ENCODE results near the gene DZIP1L. TPM values are rescaled to one million over a fixed set of nuclear protein-coding genes. Genes with fewer than 3 reads are reported as not detected.
"Not testable (repeated sequence)": the region's sequence is repeated elsewhere in the genome, so short reads cannot be mapped to it uniquely, and the experiment has no call there.

The DZIP1L gene, protein sequence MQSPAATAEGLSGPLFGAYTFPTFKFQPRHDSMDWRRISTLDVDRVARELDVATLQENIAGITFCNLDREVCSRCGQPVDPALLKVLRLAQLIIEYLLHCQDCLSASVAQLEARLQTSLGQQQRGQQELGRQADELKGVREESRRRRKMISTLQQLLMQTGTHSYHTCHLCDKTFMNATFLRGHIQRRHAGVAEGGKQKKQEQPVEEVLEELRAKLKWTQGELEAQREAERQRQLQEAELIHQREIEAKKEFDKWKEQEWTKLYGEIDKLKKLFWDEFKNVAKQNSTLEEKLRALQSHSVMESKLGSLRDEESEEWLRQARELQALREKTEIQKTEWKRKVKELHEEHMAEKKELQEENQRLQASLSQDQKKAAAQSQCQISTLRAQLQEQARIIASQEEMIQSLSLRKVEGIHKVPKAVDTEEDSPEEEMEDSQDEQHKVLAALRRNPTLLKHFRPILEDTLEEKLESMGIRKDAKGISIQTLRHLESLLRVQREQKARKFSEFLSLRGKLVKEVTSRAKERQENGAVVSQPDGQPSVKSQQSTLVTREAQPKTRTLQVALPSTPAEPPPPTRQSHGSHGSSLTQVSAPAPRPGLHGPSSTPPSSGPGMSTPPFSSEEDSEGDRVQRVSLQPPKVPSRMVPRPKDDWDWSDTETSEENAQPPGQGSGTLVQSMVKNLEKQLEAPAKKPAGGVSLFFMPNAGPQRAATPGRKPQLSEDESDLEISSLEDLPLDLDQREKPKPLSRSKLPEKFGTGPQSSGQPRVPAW
- 0.60 and 1.7 TPM in 2 replicates for total RNA-seq

DNA sequence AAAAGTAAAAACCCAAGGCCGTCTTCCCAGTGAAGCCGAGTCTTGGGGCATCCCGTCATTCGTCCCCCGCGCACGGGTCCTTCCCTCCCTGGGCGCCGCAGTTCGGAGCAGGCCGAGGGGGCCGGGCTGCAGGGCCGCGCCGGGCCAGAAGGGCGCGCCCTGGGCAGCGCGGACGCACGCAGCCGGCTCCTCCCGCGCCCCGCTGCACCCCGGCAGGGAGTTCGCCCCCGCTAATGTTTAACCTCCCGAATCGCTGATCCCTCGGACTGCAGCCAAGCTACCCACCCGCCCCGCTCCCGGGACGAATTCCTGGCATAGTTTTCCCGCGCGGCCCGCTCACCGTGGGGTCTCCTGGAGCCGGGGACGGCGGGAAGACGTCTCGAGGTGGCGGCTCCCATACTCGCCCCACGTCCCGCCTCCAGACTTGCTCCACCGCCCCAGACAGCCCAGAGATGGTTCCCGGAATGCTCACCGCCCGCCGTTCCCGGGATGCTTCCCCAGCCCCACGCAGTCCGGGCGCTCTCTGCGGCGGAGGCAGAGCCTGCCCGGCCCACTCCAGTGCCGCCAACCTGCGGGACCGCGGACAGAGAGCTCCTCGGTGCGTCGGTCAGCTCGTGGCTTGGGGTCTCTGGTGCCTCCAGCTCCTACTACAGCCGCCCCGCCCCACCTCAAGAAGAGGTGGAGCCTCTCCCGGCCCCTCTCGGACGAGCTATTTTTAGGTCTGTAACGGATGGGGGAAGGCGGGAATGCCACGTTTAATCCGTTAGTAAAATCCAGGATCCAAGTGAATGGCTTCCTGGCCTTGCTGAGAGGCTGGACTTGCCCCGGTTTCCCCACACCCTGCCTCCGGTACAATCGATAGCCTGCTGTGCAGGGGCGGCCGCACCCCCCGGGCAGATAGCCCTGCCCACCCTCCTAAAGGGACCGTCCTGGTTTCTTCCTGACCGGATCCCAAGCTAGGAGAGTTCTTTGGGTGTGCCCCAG lies at the start of gene DZIP1L:
DZIP1L (minus strand) TSS at position 621 of the 984 bp plus-strand sequence. CDS start 11,637 bp downstream, outside the sequence.
- peak; percentile 41 to 50 for DNase-seq (ENCODE audit: low read depth in 2 of 2)

- DNase-seq (ENCODE audit: low read depth in 2 of 2): no peak
These were observed 49.7 kb upstream of the DZIP1L start for GRCh38 chr3:138165061-138165460.

- no peak for DNase-seq (ENCODE audit: low read depth in 2 of 2)
These were observed 42.3 kb upstream of the DZIP1L start for GRCh38 chr3:138157743-138158142.

DNA sequence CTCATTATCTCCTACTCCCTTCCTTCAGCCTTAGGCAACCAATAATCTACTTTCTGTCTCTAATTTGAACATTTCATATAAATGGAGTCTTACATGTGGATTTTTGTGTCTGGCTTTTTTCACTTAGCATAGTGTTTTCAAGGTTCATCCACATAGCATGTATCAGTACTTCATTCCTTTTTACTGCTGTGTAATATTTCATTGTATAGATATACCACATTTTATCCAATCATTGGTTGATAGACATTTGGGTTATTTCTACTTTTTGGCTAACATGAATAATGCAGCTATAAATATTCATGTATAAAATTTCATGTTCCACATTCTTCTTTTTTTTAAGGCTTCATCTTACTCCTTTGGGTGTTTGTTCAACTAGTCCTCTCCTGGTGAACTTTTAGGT lies 39.1 kb upstream of the DZIP1L start:
- no peak for DNase-seq (ENCODE audit: low read depth in 2 of 2)

DNA sequence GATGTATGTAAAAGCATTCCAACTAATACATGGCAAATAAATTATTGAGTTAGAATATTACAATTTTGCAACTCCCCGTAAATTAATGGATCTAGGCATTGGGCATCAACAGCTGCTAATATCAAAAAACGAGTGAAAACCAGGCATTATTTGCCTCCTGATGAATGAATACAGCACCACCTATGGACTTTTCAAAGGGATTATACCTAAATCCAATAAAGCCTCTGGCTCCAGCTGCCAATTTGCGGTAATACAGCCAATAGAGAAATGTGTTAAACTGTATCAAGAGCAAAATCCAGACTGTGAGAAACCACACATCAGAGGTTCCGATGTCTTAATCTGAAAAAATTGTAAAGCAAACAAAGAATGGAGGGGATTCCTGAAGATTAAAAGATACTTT lies 33.1 kb upstream of the DZIP1L start:
- no peak for DNase-seq (ENCODE audit: low read depth in 2 of 2)

DNA sequence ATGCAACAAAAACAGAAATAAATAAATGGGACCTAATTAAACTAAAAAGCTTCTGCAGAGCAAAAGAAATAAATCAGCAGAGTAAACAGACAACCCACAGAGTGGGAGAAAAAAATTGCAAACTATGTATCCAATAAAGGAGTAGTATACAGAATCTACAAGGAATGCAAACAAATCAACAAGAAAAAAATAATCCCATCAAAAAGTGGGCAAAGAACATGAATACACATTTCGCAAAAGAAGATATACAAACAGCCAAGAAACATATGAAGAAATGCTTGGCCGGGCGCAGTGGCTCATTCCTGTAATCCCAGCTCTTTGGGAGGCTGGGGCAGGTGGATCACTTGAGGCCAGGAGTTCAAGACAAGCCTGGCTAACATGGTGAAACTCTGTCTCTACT lies 26.8 kb upstream of the DZIP1L start:
- not testable (repeated sequence) for DNase-seq (ENCODE audit: low read depth in 2 of 2)

DNA sequence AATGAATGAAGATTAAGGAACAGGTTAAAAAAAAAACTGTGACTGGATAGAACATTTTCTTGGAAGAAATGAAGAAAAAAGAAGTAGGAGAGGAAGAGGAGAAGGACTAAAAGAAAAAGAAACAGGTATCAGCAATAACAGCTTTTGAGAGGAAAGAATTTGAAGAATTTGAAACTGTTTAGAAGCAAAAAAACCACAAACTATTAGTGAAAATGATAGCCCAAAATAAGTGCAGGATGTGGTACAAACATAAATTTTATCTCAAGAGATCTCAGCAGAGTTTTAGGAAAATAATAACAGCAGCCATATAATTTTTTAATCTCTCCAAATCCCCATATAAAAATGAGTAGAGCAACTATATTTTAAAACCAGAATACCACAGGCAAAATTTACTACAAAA lies 25.5 kb upstream of the DZIP1L start:
- no peak for DNase-seq (ENCODE audit: low read depth in 2 of 2)

GRCh38 chr3:138139691-138140090 lies 24.3 kb upstream of the DZIP1L start:
- DNase-seq (ENCODE audit: low read depth in 2 of 2): no peak

DNA sequence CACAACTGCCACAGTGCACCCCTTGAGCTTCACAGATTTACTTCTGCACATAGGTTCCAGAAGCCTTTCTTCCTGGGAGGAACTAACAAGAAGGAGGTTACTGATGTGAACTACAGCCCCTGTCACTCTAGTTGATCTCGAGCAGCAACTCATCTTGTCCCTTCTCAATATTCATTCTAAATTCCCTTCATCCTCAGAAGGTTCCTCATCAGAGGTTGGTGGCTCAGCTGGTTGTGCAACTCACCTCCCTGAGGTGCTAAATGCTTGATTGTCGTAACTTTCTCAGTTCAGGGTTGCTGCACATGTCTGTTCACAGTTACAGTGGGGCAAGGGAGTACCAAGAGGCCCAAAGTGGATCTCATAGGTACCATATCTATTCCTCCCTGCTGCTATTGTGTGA lies 22.5 kb upstream of the DZIP1L start:
- DNase-seq (ENCODE audit: low read depth in 2 of 2): no peak

DNA sequence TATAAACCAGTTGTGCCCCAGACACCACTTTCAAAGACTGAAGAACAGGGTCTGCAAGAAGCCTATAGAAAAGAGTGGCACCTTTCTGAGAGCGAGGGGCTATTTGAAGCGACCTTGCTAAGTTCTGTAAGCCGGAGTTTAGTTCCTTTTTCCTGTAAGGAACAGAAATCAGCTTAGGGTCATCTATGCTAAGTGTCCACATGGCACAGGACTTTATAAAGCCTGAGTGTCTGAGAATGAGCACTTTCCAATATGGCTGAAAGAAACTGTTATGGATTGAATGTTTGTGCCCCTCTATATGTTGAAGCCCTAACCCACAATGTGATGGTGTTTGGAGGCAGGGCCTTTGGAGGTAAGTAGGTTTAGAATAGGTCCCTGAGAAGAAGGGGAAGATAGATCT lies 20.8 kb upstream of the DZIP1L start:
- DNase-seq (ENCODE audit: low read depth in 2 of 2): no peak

DNA sequence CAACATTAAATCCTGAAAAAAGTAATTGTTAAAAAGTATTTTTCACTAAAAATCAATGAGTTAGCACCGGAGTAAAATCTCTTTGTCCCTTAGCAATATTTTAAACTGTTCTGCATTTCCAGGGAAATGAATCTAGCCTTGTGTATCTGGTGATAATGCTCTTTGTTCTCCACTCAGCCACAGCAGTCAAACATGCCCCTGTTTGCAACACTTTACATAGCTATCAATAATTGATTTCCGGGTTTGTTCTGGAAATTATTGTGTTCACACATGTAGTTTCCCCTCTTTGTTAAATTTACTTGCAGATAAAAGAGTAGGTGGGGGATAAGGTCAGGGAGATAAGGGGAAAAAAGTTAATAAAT lies 20.4 kb upstream of the DZIP1L start:
- DNase-seq (ENCODE audit: low read depth in 2 of 2): no peak

- DNase-seq (ENCODE audit: low read depth in 2 of 2): no peak
These were observed 19.9 kb upstream of the DZIP1L start for GRCh38 chr3:138135146-138135832.

- DNase-seq (ENCODE audit: low read depth in 2 of 2): no peak
These were observed 16.8 kb upstream of the DZIP1L start, which contains the start of gene A4GNT for GRCh38 chr3:138132239-138132638. Gene A4GNT (minus strand): TSS chr3:138132390. CDS start chr3:138131256, 1,134 bp downstream.

DNA sequence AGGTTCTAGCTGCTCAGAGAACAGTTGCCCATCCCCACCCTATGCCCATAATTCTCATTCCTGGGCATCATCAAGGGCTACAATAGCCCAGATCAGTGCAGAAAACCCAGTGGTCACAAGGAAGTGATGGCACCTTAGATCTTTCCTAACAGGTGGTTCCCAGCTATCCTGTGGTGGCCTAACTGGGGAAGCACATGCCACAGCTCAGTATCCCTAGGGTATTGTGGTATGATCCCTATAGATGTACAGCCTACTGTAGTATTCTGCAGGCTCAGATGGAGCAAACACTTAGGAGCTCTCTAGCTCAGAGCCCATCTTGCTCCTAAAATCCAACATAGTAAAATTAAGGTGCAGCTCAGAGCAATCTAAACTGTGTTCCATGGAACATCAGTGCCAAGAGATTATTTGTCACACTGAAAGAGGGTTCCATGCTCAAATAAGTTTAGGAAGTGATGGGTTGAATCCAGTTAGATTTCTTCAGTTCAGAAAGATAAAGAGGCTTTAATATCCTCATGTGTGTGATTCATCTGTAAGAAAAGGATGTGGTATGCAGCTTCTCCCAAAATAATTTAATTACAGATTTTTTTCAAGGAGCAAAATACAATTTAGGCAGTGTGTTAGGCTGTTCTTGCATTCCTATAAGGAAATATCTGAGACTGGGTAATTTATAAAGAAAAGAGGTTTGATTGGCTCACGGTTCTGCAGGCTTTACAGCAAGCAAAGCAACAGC lies 12.4 kb upstream of the DZIP1L start:
- no peak for DNase-seq (ENCODE audit: low read depth in 2 of 2)

- DNase-seq (ENCODE audit: low read depth in 2 of 2): no peak
These were observed 10.3 kb upstream of the DZIP1L start for GRCh38 chr3:138125548-138126221.

DNA sequence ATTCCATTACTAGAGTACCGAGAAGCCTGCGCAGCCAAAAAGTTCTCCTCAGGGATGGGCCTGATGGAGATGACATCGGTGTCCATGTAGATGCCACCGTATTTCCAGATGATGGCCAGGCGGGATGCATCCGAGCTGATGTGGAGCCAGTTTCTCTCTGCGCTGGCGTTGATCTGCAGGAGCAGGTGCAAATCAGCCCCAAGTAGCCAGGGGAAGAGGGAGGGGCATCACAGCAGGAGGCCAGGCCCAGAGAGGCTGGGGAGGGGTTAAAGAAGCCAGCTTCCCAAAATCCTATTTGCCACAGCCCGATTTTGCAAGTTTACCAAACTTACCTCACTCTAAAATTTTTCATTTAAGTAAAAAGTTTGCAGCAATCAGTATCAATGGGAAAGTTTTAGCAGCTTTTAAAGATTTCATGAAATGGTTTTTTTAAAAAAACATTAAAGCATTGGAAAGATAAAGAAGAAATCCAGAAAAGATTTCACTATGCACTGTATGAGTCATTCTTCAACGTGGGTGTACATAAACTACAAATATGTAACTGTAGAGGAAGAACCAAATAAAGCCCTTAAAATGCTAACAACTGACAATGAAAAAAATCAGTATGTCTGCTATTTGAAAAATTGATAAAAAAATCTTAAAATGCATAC lies 9.4 kb upstream of the DZIP1L start:
- DNase-seq (ENCODE audit: low read depth in 2 of 2): no peak

DNA sequence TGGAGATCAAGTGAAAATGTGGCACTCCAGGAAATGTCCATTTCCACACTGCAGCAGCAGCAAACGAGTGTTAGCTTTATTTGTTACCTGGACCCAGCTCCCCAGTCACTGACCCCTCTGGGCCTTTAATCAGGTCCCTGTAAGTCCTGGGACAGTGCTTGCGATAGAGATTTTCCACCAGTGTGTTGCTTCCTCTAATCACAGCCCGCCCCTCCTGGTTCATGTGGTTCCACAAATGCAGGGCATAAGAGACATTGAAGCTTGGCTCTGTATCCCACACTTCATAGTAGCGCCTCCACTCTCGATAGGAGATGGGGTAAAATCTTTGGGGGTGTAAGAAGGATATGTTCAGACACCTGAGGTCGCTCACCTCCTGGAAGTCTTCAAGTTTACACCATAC lies 8.8 kb upstream of the DZIP1L start:
- DNase-seq (ENCODE audit: low read depth in 2 of 2): no peak

DNA sequence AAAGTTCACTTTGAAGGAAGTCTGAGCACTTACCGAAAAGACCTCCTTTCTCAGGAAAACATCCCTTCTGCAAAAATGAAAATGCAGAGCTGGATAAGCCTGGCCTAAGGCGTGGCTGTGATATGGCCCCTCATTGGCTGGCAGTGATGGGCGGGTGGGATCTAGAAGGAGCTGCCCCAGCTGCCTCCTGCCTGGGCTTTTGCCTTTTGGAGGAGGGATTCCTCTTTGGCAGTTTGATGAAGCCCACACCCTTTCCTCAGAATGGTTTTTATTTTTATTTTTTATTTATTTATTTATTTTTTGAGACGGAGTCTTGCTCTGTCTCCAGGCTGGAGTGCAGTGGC lies 4.0 kb upstream of the DZIP1L start:
- no peak for DNase-seq (ENCODE audit: low read depth in 2 of 2)

Measured in lung microvascular endothelial cell (primary cell).